Pancreas (tissue), 10 donors: ENCODE data around the gene ITPKB. TPM values are rescaled to one million over a fixed set of nuclear protein-coding genes. Genes with fewer than 3 reads are reported as not detected.

Experiments used
- ATAC-seq, 4 donors: fragments of 200-7000 bp; cut with Tn5 transposase; one replicate each; pipeline versions ENCODE4 v1.8.0 to v1.9.1; 2020; ENCODE audit warnings: mild to moderate bottlenecking in 4 of 4, moderate library complexity in 4 of 4
- DNase-seq, 6 donors: peaks; one replicate each; pipeline ENCODE4 v3.0.0-alpha.2; 2020
- FAIRE-seq: peaks from 2 replicates; lab custom pipeline; 2012; peaks lifted over from hg19 to GRCh38; lab: Jason Lieb, UNC
- H3K27ac ChIP-seq, 4 donors: fragments of 200-600 bp; sonication (generic); 1 replicate in 3 of 4; 2 replicates in 1 of 4; pipeline versions ENCODE4 v1.5.0 to v1.8.0; 2020
- H3K27me3 ChIP-seq, 4 donors: fragments of 200-600 bp; one replicate each; pipeline ENCODE4 v1.8.0; 2021
- H3K36me3 ChIP-seq, 3 donors: fragments of 200-600 bp; sonication (generic) in 1 of 3; one replicate each; pipeline versions ENCODE4 v1.5.0 to v1.8.0; 2020 to 2021
- H3K4me1 ChIP-seq, 3 donors: fragments of 200-600 bp; one replicate each; pipeline ENCODE4 v1.8.0; 2021
- H3K4me3 ChIP-seq, 4 donors: fragments of 200-600 bp; sonication (generic) in 2 of 4; one replicate each; pipeline versions ENCODE4 v1.5.0 to v1.8.0; 2020 to 2021
- H3K9me3 ChIP-seq, 4 donors: fragments of 200-600 bp; one replicate each; pipeline ENCODE4 v1.8.0; 2021
- CTCF ChIP-seq, 4 donors: fragments of 200-600 bp; sonication (generic) in 3 of 4; IDR thresholded peaks; one replicate each; pipeline versions ENCODE4 v1.5.0 to v1.8.0; 2021; ENCODE audit warnings: antibody characterized with exemption in 4 of 4
- WGBS, 2 donors: extraction: QIAGEN DNeasy Blood & Tissue Kit; methylation state at CpG; one replicate each; pipeline ENCODE4 v1.1.7; 2013; 5-methylcytosine and 5-hydroxymethylcytosine counted together
- intact Hi-C, 3 donors: fragments of 100-400 bp; cut with DNase I; formaldehyde crosslinking; loops; one replicate each; pipeline versions ENCODE4 v1.11.1 to v1.14.2; 2022
- polyA plus RNA-seq, 2 donors: library from polyadenylated mRNA; stranded (reverse); fragments of 200-250 nt; gene quantifications; one replicate each; pipeline ENCODE4 v1.2.3, GENCODE V29; 2013
- total RNA-seq, 6 donors: library from RNA; stranded (reverse); fragmentation: NEBNext Ultra II Directional in 4 of 6; extraction: Animal tissue kit (Norgen Biotek cat#: 25700) in 4 of 6; gene quantifications; one replicate each; pipeline versions ENCODE4 v1.2.1 to v1.2.4, GENCODE V29; 2021 to 2023
- donor health status: healthy with polysubstance abuse.
- donor health status: DM: no; HTN: no; CAD: no; lungs with moderate emphysema.
- donor health status: DM: no; HTN: no; CAD: no.
- donor health status: control.
- donor health status: control.
- donor health status: Bipolar disorder and iron deficiency.
- donor health status: DM: yes; HTN: yes; CAD: no.
- donor health status: DM: no; HTN: no; CAD: no.
- donor health status: DM: no; HTN: no; CAD: no.
- donor health status: DM: yes; HTN: yes; CAD: no.

ITPKB gene
- total and polyA plus RNA-seq, 8 donors, result 3.8 to 13.9 (median 5.5) TPM

DNA sequence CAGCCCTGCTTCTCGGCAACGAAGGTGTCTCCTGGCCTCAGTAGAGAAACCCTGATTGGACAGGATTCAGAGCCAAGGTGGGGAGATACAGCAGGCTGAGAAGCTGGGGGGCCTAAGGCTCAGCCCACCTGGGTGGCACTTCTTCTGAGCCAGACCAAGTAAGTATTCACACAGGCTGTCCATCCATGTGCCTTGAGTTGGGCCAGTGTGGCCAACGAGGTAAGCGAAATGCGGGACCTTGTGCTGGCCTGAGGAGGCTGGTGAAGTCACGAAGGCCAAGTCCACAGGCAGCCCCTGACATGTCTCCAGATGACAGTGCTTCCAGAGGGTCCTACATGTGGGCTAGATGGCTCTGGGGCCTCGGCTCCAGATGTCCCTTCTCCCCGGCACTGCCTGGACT lies 91.4 kb downstream of the ITPKB start:
- intact Hi-C loops, result no loop called here
- FAIRE-seq (no peak), DNase-seq (no peak), ATAC-seq (no peak)
- no peak for TF ChIP-seq CTCF (IDR thresholded peaks at IDR 0.05)
- no peaks in the 10 kb centered on the region for H3K9me3 ChIP-seq
- 92 to 96% methylated on average over 8 of the region's 8 CpGs for WGBS, 2 donors
- no peaks in the 10 kb centered on the region for H3K27me3 ChIP-seq
- H3K27ac ChIP-seq, result no peak overlapping the region
- peaks cover 0 to 14% (median 0%) of the 10 kb centered on the region in 3 donors for H3K36me3 ChIP-seq
- H3K4me3 ChIP-seq, result no peak overlapping the region
- H3K4me1 ChIP-seq, result no peaks in the 10 kb centered on the region

- Histone ChIP-seq H3K36me3 (peaks cover 0 to 14% (median 0%) of the 10 kb centered on the region in 3 donors), H3K9me3 (no peaks in the 10 kb centered on the region), H3K27me3 (no peaks in the 10 kb centered on the region), H3K27ac (no peak overlapping the region), H3K4me3 (no peak overlapping the region), H3K4me1 (no peaks in the 10 kb centered on the region)
- intact Hi-C loops, result no loop called here
- peak in 2 of 6 donors; percentile 4 to 56 for DNase-seq
- no peak for TF ChIP-seq CTCF (IDR thresholded peaks at IDR 0.05)
- WGBS, 2 donors, result 93 to 95% methylated on average over 15 to 16 of the region's 16 CpGs
- FAIRE-seq, result no peak
- no peak for ATAC-seq
These were observed 92.1 kb downstream of the ITPKB start for GRCh38 chr1:226646870-226647449.

- no peak for ATAC-seq
- TF ChIP-seq CTCF (IDR thresholded peaks at IDR 0.05), result no peak
- no peaks in the 10 kb centered on the region for H3K27me3 ChIP-seq
- no peaks in the 10 kb centered on the region for H3K4me1 ChIP-seq
- FAIRE-seq, result no peak
- peak in 3 of 6 donors; percentile 27 to 55 (median 45) for DNase-seq
- intact Hi-C loops, result no loop called here
- WGBS, 2 donors, result 87 to 88% methylated on average over 18 of the region's 18 CpGs
- no peak overlapping the region for H3K27ac ChIP-seq
- H3K9me3 ChIP-seq, result no peaks in the 10 kb centered on the region
- no peak overlapping the region for H3K4me3 ChIP-seq
- peaks cover 0 to 14% (median 0%) of the 10 kb centered on the region in 3 donors for H3K36me3 ChIP-seq
These were observed 92.8 kb downstream of the ITPKB start for GRCh38 chr1:226646026-226646869.

GRCh38 chr1:226645279-226645976 lies 93.7 kb downstream of the ITPKB start:
- ATAC-seq (no peak), FAIRE-seq (no peak), DNase-seq (peak in 3 of 6 donors; percentile 5 to 43 (median 40))
- Histone ChIP-seq H3K27ac (no peak overlapping the region), H3K27me3 (no peaks in the 10 kb centered on the region), H3K4me3 (no peak overlapping the region), H3K9me3 (no peaks in the 10 kb centered on the region), H3K36me3 (peaks cover 0 to 14% (median 0%) of the 10 kb centered on the region in 3 donors), H3K4me1 (no peaks in the 10 kb centered on the region)
- WGBS, 2 donors, result 91 to 95% methylated on average over 10 of the region's 10 CpGs
- intact Hi-C loops, result no loop called here
- no peak for TF ChIP-seq CTCF (IDR thresholded peaks at IDR 0.05)
